ENCODE measurements around the gene MYL12A.

DNA sequence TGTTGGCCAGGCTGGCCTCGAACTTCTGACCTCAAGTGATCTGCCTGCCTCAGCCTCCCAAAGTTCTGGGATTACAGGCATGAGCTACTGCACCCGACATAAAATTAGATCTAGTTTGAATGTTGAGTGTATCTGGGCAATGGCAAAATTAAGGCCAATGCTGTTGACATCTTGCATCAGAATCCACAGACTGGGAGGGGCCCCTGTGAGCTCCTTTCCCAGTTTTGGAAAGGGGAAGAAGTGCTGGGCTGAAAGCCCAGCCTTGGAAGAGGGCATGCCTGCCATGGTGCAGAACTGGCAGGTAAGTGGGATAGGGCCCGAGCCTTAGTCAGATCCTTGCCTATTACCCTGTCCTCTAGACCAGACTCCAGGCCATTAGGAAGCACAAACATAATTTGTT lies 23.4 kb upstream of the MYL12A start:
- TF ChIP-seq, protein P1, sequence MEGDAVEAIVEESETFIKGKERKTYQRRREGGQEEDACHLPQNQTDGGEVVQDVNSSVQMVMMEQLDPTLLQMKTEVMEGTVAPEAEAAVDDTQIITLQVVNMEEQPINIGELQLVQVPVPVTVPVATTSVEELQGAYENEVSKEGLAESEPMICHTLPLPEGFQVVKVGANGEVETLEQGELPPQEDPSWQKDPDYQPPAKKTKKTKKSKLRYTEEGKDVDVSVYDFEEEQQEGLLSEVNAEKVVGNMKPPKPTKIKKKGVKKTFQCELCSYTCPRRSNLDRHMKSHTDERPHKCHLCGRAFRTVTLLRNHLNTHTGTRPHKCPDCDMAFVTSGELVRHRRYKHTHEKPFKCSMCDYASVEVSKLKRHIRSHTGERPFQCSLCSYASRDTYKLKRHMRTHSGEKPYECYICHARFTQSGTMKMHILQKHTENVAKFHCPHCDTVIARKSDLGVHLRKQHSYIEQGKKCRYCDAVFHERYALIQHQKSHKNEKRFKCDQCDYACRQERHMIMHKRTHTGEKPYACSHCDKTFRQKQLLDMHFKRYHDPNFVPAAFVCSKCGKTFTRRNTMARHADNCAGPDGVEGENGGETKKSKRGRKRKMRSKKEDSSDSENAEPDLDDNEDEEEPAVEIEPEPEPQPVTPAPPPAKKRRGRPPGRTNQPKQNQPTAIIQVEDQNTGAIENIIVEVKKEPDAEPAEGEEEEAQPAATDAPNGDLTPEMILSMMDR (IDR thresholded peaks at IDR 0.05), result no peak
- TF ChIP-seq POLR2A (IDR thresholded peaks at IDR 0.05), result no peak

Data from esophagus squamous epithelium (tissue), 4 donors.